NT2/D1 (cell line): ENCODE results near the gene MRI1.
"Not testable (repeated sequence)": the region's sequence is repeated elsewhere in the genome, so short reads cannot be mapped to it uniquely, and the experiment has no call there.

Experiments used
- DNase-seq: peaks from one replicate; pipeline ENCODE4 v3.0.0-alpha.2; 2011; ENCODE audit warnings: low read depth, low spot score
- H3K27me3 ChIP-seq: 2 replicates; pipeline ENCODE4 v1.6.0; 2011; ENCODE audit warnings: mild to moderate bottlenecking; ENCODE audit not compliant: insufficient read length, insufficient read depth
- H3K36me3 ChIP-seq: 2 replicates; pipeline ENCODE4 v1.6.1; 2011; ENCODE audit warnings: mild to moderate bottlenecking, low read length, mixed read lengths; ENCODE audit not compliant: insufficient read depth, insufficient read length
- H3K4me1 ChIP-seq: 2 replicates; pipeline ENCODE4 v1.5.1; 2011; ENCODE audit not compliant: insufficient read depth, insufficient read length
- H3K4me3 ChIP-seq: 2 replicates; pipeline ENCODE4 v1.5.1; 2011; ENCODE audit warnings: low read depth; ENCODE audit not compliant: insufficient read length
- H3K9ac ChIP-seq: 2 replicates; pipeline ENCODE4 v1.6.0; 2011; ENCODE audit warnings: low read depth; ENCODE audit not compliant: insufficient read length
- H3K9me3 ChIP-seq: 2 replicates; pipeline ENCODE4 v1.5.1; 2011; ENCODE audit warnings: mild to moderate bottlenecking, low read length; ENCODE audit not compliant: insufficient read depth
- SUZ12 ChIP-seq: IDR thresholded peaks from 2 replicates; pipeline ENCODE4 v1.6.1; 2011; ENCODE audit not compliant: insufficient read length, insufficient read depth; ENCODE audit errors: extremely low read depth
- YY1 ChIP-seq: IDR thresholded peaks from 2 replicates; pipeline ENCODE4 v1.6.1; 2011; ENCODE audit not compliant: insufficient read length, insufficient read depth
- ZNF274 ChIP-seq: IDR thresholded peaks from 2 replicates; pipeline ENCODE4 v1.6.1; 2011; ENCODE audit warnings: mild to moderate bottlenecking, low read depth, low read length

MRI1 gene

DNA sequence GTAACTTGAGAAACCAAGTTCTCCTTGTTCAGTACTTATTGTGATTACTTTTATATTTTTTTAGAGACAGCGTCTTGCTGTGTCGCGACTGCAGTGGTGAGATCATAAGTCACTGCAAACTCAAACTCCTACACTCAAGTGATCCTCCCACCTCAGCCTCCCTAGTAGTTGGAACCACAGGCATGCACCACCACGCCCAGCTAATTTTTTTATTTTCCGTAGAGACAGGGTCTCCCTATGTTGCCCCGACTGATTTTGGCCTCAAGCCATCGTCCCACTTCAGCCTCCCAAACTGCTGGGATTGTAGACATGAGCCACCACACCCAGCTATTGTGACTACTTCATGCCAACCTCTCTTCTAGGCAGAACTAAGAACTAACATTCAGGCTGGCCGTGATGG is 18.2 kb downstream of the MRI1 start:
- no peak for DNase-seq
- Histone ChIP-seq H3K4me1 (peaks cover 8% of the 10 kb centered on the region), H3K9ac (peak overlapping the region; percentile 26), H3K9me3 (peaks cover 5% of the 10 kb centered on the region; the same call in 1 of the 2 replicates), H3K27me3 (no peaks in the 10 kb centered on the region), H3K36me3 (peaks cover 25% of the 10 kb centered on the region), H3K4me3 (no peak overlapping the region)
- no peak for TF ChIP-seq YY1
- TF ChIP-seq SUZ12 = no peak
- TF ChIP-seq ZNF274 = no peak

DNA sequence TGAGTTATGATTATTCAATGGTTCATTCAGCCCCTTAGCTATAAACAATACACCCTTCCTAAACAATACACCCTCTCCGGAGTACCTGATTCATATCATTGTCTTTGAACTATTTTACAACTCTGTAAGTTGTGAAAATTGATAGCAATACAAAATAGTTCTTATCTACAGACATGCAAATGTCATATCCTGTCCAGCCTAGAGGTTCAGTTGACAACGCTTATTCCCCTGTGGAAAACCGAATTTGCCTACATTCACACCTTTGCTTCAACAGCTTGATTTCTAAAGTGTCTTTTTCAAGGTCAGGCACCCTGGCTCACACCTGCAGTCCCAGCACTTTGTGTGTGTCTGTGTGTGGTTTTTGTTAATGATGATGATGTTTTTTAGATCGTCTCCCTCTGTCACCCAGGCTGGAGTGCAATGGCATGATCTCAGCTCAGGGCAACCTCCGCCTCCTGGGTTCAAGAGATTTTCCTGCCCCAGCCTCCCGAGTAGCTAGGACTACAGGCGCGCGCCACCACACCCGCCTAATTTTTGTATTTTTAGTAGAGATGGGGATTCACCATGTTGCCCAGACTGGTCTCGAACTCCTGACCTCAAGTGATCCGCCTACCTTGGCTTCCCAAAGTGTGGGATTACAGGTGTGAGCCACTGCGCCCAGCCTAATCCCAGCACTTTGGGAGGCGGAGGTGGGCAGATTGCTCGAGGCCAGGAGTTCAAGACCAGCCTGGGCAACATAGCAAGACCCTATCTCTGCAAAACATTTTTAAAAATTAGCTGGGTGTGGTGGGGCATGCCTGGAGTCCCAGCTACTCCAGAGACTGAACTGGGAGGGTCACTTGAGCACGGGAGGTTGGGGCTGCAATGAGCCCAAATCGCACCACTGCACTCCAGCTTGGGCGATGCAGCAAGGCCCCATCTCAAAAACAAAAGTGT is 19.5 kb downstream of the MRI1 start:
- H3K27me3 ChIP-seq = no peaks in the 10 kb centered on the region
- peaks cover 5% of the 10 kb centered on the region; the same call in 1 of the 2 replicates for H3K9me3 ChIP-seq
- DNase-seq = no peak
- H3K36me3 ChIP-seq = peaks cover 12% of the 10 kb centered on the region
- H3K4me3 ChIP-seq = no peak overlapping the region
- TF ChIP-seq SUZ12 = no peak
- no peak for TF ChIP-seq ZNF274
- TF ChIP-seq YY1 = no peak
- peaks cover 12% of the 10 kb centered on the region for H3K4me1 ChIP-seq
- H3K9ac ChIP-seq = no peak overlapping the region

DNA sequence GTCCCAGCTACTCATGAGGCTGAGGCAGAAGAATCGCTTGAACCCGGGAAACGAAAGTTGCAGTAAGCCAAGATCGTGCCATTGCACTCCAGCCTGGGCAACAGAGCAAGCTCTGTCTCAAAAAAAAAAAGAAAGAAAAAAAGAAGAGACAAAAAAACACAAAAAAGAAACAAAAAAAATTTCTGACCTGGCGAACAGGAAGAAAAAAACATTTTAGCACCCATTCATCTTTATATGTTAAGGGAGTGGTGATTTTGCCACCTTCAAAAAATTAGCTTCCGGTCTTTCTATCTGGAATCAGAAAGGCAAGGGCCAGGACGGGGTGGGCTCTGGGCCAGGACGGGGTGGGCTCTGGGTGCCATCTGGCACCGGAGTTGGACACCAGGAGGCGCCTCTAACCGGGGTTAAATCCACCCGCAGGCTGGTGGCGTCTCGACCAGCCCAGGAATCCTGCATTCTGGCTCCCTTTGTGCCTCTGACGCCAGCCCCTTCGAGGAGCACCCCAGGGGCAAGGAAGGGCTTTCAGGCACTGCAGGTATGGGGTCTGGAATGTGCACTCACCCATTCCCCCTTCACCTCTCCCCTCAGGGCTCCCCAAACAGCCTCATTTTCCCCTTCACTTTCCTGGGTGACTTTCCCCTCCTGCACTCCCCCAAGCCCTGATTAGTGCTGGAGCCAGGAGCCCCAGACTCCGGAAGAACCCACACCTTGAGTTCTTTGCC is 20.6 kb downstream of the MRI1 start:
- H3K27me3 ChIP-seq = no peaks in the 10 kb centered on the region
- no peak overlapping the region for H3K4me3 ChIP-seq
- H3K9me3 ChIP-seq = peaks cover 1% of the 10 kb centered on the region; the same call in 1 of the 2 replicates
- no peak for DNase-seq
- H3K9ac ChIP-seq = peak overlapping the region; percentile 21
- peaks cover 12% of the 10 kb centered on the region for H3K4me1 ChIP-seq
- H3K36me3 ChIP-seq = peaks cover 1% of the 10 kb centered on the region
- TF ChIP-seq YY1 = no peak

DNA sequence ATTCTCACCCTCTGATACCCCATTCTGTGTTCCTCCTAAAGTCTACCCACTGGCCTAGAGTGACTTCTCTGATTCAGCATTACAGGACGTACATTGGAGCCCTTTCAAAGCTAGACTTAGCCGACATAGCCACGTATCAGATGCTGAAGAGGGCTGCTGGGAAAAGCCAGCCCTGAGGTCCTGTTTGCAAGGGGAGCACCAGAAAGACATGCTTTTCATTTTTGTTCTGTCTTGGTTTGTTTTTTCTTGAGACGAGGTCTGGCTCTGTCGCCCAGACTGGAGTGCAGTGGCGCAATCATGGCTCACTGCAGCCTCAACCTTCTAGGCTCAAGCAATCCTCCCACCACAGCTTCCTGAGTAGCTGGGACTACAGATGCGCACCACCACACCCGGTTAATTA is 24.7 kb downstream of the MRI1 start:
- Histone ChIP-seq H3K4me1 (peaks cover 8% of the 10 kb centered on the region), H3K27me3 (no peaks in the 10 kb centered on the region), H3K9ac (no peak overlapping the region), H3K9me3 (no peaks in the 10 kb centered on the region), H3K4me3 (no peak overlapping the region), H3K36me3 (no peaks in the 10 kb centered on the region)
- TF ChIP-seq YY1 = no peak
- TF ChIP-seq ZNF274 = no peak
- TF ChIP-seq SUZ12 = no peak
- DNase-seq = no peak

- no peak for DNase-seq
These were observed 26.0 kb downstream of the MRI1 start for GRCh38 chr19:13790354-13790753.

DNA sequence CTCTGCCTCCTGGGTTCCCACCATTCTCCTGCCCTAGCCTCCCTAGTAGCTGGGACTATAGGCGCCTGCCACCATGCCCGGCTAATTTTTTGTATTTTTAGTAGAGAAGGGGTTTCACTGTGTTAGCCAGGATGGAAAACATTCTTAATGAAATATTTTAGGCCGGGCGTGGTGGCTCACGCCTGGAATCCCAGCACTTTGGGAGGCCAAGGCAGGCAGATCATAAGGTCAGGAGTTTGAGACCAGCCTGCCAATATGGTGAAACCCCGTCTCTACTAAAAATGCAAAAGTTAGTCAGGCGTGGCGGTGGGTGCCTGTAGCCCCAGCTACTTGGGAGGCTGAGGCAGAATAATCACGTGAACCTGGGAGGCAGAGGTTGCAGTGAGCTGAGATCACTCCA is 29.0 kb downstream of the MRI1 start:
- H3K27me3 ChIP-seq, H3K4me3 ChIP-seq, H3K36me3 ChIP-seq, DNase-seq, H3K9me3 ChIP-seq, H3K4me1 ChIP-seq: not testable (repeated sequence)
- peak overlapping the region; percentile 9 for H3K9ac ChIP-seq

More at GRCh38 chr19:13790354-13790753, 26.0 kb downstream of the MRI1 start:
- Histone ChIP-seq H3K4me3 (no peak overlapping the region), H3K9ac (no peak overlapping the region), H3K9me3 (no peaks in the 10 kb centered on the region), H3K27me3 (no peaks in the 10 kb centered on the region), H3K36me3 (no peaks in the 10 kb centered on the region), H3K4me1 (peaks cover 9% of the 10 kb centered on the region)
- TF ChIP-seq ZNF274 (no peak), SUZ12 (no peak), YY1 (no peak)

GRCh38 chr19:13794398-13794756 is 30.1 kb downstream of the MRI1 start:
- no peaks in the 10 kb centered on the region for H3K27me3 ChIP-seq
- H3K9me3 ChIP-seq = no peaks in the 10 kb centered on the region
- TF ChIP-seq YY1 (no peak), ZNF274 (no peak), SUZ12 (no peak)
- H3K4me1 ChIP-seq = peaks cover 3% of the 10 kb centered on the region
- peak overlapping the region; percentile 16 for H3K9ac ChIP-seq
- H3K36me3 ChIP-seq = peaks cover under 1% of the 10 kb centered on the region
- no peak for DNase-seq
- peak overlapping the region; percentile 39 for H3K4me3 ChIP-seq
